ENCODE results near the gene TLE6. TPM values are rescaled to one million over a fixed set of nuclear protein-coding genes. Genes with fewer than 3 reads are reported as not detected.

TLE6 gene
- total and polyA plus RNA-seq, 2 donors (not counting 3 experiments of a cell fraction or from before 2014, with no cell fraction given) = 1.6 to 1.9 TPM

- Histone ChIP-seq H3K4me3 (replicated peaks in 1 of 3; ENCODE audit: insufficient read depth in 1 of 3, low read depth in 1 of 3, low read length in 3 of 3) (no peak overlapping the region), H3K9me1 (replicated peaks; ENCODE audit: control insufficient read depth, extremely low read depth, insufficient read depth, low read length) (no peaks in the 10 kb centered on the region), H3K27me3 (ENCODE audit: control insufficient read depth in 2 of 2, insufficient read depth in 2 of 2, low read length in 2 of 2) (no peaks in the 10 kb centered on the region), H3K9me3 (replicated peaks; ENCODE audit: control insufficient read depth, insufficient read depth, low read length) (no peaks in the 10 kb centered on the region), H3K79me2 (ENCODE audit: control insufficient read depth, insufficient read depth, low read length) (no peaks in the 10 kb centered on the region), H4K20me1 (replicated peaks; ENCODE audit: control insufficient read depth, extremely low read depth, insufficient read depth, low read length) (no peaks in the 10 kb centered on the region), H3K36me3 (ENCODE audit: control insufficient read depth in 2 of 2, extremely low read depth in 1 of 2, insufficient read depth in 2 of 2, low read length in 2 of 2) (no peaks in the 10 kb centered on the region), H2AFZ (ENCODE audit: low read depth, low read length) (no peak overlapping the region), H3K4me1 (ENCODE audit: control insufficient read depth, extremely low read depth, insufficient read depth, low read length) (peaks cover 23% of the 10 kb centered on the region), H3K27ac (ENCODE audit: insufficient read depth, low read depth, low read length) (no peak overlapping the region), H3K4me2 (ENCODE audit: insufficient read depth, low read length) (no peak overlapping the region), H3K9ac (replicated peaks; ENCODE audit: extremely low read depth, insufficient read depth, low read length) (no peak overlapping the region)
- TF ChIP-seq CTCF (IDR thresholded peaks at IDR 0.05; ENCODE audit: extremely low read depth in 1 of 2, insufficient read depth in 1 of 2, low read depth in 1 of 2, low read length in 2 of 2) (no peak), JUN (IDR thresholded peaks at IDR 0.05; ENCODE audit: borderline replicate concordance, insufficient read depth, insufficient read length, low read depth) (no peak), MAX (IDR thresholded peaks at IDR 0.05; ENCODE audit: insufficient read depth, insufficient read length) (no peak), MYC (IDR thresholded peaks at IDR 0.05; ENCODE audit: low read depth, low read length) (no peak), EZH2 (IDR thresholded peaks at IDR 0.05; ENCODE audit: borderline replicate concordance, low read depth, low read length, severe bottlenecking) (no peak), POLR2A (IDR thresholded peaks at IDR 0.05; ENCODE audit: low read depth, low read length) (no peak), FOS (IDR thresholded peaks at IDR 0.05; ENCODE audit: borderline replicate concordance, insufficient read depth, low read length) (no peak)
- ChIA-PET CTCF (interaction anchor here (1.4 to 1.5 kb wide), 2 partner anchors 19 to 54 kb away, joined by 3 to 6 read pairs; no protein-coding TSS in a partner anchor), POLR2A (interaction anchor here (0.6 kb wide), 1 partner anchor 255 kb away, joined by 5 read pairs; no protein-coding TSS in a partner anchor)
- intact Hi-C loops (cut with micrococcal nuclease) = loop anchor here (2.0 kb wide), 1 partner anchor 13 kb away; no protein-coding TSS in a partner anchor
- dilution Hi-C loops (cut with MboI; ENCODE audit: extremely low pct_ligation_motif_present, low sequenced_read_pairs) = no loop called here
- no TSS peak for BruUV-seq (replicated peaks)
- FAIRE-seq = no peak
- DNase-seq (ENCODE audit: low read depth, low spot score) = no peak
Measured at GRCh38 chr19:2981898-2982297, 4.5 kb downstream of the TLE6 start.

Data from endothelial cell of umbilical vein (primary cell).